Adipose tissue (tissue), 3 donors: ENCODE data around the gene SIGLEC11. TPM values are rescaled to one million over a fixed set of nuclear protein-coding genes. Genes with fewer than 3 reads are reported as not detected.

ENCODE experiments used
- H3K27ac ChIP-seq: one replicate; pipeline ENCODE4 v1.5.1; 2013; ENCODE audit warnings: low read depth, low read length
- WGBS, 3 donors: extraction: QIAGEN DNeasy Blood & Tissue Kit; methylation state at CpG; one replicate each; pipeline ENCODE4 v1.1.7; 2013; 5-methylcytosine and 5-hydroxymethylcytosine counted together
- polyA plus RNA-seq, 3 donors: library from polyadenylated mRNA; stranded (reverse); fragments of 200-250 nt; gene quantifications; one replicate each; pipeline ENCODE4 v1.2.3, GENCODE V29; 2013
- donor health status: healthy with polysubstance abuse.
- donor health status: Bipolar disorder and iron deficiency.
- donor health status: healthy.

SIGLEC11 gene
- polyA plus RNA-seq, 3 donors = 0.35 to 3.2 (median 1.9) TPM

- no peak overlapping the region for H3K27ac ChIP-seq
- 63 to 79% (median 68%) methylated on average over 21 of the region's 21 CpGs for WGBS, 3 donors
Measured at GRCh38 chr19:49916839-49917733, 43.9 kb downstream of the SIGLEC11 start.

DNA sequence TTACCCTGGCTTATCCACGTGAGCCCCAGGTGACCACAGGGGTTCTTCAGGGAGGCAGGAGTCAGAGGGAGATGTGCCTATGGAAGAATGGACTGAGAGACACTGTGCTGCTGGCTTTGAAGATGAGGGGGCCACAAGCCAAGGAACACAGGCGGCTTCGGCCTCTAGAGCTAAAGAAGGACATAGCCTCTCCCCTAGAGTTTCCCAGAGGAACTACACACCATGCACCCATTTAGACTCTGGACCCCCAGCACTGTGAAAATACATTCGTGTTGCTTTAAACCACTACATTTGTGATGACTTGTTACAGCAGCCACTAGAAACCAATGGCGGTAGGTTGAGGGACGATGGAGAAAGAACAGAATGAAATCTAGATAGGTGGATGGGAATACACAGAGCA, 45.7 kb downstream of the SIGLEC11 start:
- no peak overlapping the region for H3K27ac ChIP-seq
- 96 to 98% (median 98%) methylated on average over 6 of the region's 6 CpGs for WGBS, 3 donors

DNA sequence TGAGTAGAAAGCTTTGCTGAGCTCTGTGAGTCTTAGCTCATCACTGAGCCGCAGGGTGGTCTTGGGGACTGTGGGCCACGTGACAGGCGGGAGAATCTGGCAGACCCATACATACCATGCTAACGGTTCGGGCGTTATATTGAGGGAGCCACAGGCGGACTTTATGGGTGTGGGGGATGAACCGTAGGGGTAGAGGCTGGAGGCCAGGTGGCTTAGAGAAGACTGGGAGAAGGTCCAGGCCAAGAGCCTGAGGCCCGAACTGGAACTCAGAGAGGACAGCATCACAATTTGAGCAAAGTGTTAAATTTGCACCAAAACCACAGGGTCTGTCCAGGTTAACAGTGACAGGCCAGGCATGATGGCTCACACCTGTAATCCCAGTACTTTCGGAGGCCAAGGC, 47.3 kb downstream of the SIGLEC11 start:
- WGBS, 3 donors = 88 to 94% (median 90%) methylated on average over 10 of the region's 10 CpGs
- no peak overlapping the region for H3K27ac ChIP-seq

- H3K27ac ChIP-seq = no peak overlapping the region
Measured at GRCh38 chr19:49912965-49913685, 47.8 kb downstream of the SIGLEC11 start.

DNA sequence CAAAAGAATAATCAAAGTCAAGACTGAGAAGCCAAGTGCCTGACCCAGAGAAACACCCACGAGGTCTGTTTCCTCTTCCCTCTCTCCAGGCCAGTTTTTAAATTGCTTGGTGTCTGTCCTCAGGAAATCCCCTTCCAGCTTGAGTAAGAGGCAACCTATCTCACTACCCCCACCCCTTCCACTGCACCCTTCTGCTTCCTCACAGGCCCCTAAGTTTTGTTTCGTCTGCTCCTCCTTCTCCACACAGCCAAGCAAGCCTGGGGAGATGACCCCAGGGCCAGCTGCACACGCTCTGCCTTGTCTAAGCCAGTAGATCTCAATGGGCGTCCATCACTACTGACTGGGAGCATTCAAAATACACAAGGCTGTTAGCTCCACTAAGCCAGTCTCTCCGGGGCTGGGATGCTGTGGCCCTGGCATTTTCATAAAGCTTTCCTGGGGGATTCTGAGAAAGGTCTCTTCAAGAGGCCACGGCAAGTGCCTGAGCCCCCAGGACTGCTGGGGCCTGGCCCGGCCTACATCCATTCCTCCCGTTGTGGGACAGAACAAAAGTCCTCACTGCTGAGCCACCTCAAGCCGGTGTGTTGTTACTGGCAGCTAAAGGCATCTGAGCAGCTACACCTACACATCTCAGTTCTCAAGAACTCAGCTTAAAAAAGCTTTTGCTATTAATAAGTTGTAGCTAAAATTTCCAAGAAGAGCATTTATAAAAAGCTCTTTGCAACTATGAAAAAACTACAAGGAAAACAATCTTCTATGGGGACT, 49.4 kb downstream of the SIGLEC11 start:
- WGBS, 3 donors = 48 to 69% (median 50%) methylated on average over 9 of the region's 9 CpGs

More at GRCh38 chr19:49912965-49913685, 47.8 kb downstream of the SIGLEC11 start:
- WGBS, 3 donors = 79 to 86% (median 81%) methylated on average over 21 of the region's 21 CpGs

GRCh38 chr19:49910179-49910578, 50.8 kb downstream of the SIGLEC11 start:
- H3K27ac ChIP-seq = no peak overlapping the region
- WGBS, 3 donors = 93 to 96% (median 94%) methylated on average over 5 of the region's 5 CpGs

More for the DNA sequence above, 49.4 kb downstream of the SIGLEC11 start:
- H3K27ac ChIP-seq = no peak overlapping the region

- WGBS, 3 donors = 95 to 97% (median 96%) methylated on average over 35 to 37 of the region's 37 CpGs
- no peak overlapping the region for H3K27ac ChIP-seq
Measured at GRCh38 chr19:49908480-49909420, 52.2 kb downstream of the SIGLEC11 start.

DNA sequence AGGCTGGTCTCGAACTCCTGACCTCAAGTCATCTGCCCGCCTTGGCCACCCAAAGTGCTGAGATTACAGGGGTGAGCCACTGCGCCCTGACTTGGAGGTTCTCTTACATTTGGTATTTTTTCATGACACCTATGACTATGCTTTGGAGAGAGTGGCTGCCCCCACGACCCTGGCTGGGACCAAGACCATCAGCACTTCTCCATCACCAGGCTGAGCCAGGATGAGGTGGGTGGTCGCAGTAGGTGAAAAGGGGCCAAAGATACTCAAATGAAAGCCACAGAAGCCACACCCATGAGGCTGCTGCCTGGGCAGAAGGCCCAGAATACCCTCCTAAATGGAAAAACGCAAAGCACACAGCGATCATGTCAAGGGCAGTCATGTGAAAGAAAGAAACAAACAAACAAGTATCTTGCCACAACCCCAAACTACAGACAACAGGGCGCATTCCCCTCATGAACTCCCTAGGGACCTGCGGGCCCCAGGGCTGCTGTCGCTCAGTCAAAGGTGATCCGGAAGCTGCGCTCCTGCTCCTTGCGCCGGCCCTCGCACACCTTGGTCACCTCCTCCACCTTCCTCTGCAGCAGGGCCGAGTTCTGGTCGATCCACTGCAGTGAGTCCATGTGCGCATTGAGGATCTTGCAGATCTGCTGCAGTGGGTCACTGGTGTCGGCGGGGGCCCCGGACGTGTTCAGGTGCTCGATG, 53.1 kb downstream of the SIGLEC11 start:
- WGBS, 3 donors = 88 to 95% (median 94%) methylated on average over 23 of the region's 23 CpGs

DNA sequence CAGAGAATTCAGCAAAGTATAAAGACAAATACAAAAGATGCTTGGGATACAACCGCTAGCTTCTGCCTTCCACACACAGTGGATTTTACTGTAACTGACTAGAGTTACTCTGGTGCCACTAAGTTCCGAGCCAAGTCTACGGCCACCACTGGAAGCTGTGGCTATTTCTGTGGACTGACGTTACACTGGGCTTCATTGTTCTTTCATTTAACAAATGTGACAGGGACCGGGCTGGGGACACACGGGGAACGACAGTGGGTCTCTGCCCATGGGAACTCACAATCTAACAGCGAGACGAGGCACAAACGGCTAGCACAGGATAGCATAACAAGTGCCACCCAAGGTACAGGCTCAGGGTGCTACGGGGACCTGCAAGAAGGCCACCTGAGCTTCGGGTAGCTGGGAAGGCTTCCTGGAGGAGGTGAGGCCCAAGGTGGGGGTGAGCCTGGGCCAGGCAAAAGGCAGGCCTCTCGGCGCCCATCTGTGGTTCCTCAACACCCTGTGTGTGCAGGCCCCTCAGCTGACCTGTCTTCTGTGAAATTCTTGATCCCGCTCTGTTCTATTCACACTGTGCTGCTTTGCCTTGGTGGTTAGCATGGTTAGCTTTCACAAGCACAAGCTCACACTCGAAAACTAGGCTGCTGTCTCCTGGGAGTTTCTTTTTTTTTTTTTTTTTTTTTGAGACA, 54.0 kb downstream of the SIGLEC11 start:
- H3K27ac ChIP-seq = no peak overlapping the region
- WGBS, 3 donors = 90 to 94% (median 93%) methylated on average over 16 of the region's 16 CpGs

More for the DNA sequence above, 53.1 kb downstream of the SIGLEC11 start:
- no peak overlapping the region for H3K27ac ChIP-seq

DNA sequence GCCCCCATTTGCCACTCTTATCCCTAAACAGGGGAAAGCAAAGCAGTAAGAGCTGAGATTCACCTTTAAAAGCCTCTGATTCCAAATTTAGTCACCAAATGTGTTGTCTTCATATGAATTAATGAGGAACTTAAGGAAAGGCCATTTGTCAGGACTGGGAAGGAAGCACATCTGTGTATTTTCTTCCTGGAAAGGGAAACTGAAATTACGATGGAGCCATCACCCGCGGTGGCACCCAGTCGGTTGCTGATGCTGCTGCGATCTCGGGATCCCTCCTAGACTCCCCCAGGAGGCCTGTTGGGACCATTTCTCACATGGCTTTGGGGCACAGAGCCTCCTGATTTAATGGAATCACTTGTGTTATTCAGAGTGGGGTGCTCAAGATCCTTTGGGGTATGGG, 56.8 kb downstream of the SIGLEC11 start:
- 20 to 65% (median 38%) methylated on average over 6 of the region's 6 CpGs for WGBS, 3 donors
- H3K27ac ChIP-seq = no peak overlapping the region

Other genes with a start within 250 kb of the SIGLEC11 start
- gene TSKS, start 197.9 kb downstream of the SIGLEC11 start, polyA plus RNA-seq = 1 to 10 TPM in 2 of 3 donors, under 1 TPM in 1; 0.22 to 2.5 (median 1.1) TPM
- 10 to 100 TPM; 49.3 to 82.4 (median 75.9) TPM for gene AP2A1, start 194.2 kb downstream of the SIGLEC11 start, polyA plus RNA-seq
- 10 to 100 TPM; 19.3 to 21.8 (median 20.9) TPM for gene FUZ, start 147.9 kb downstream of the SIGLEC11 start, polyA plus RNA-seq
- 10 to 100 TPM; 21.8 to 38.8 (median 22.4) TPM for gene MED25, start 142.9 kb downstream of the SIGLEC11 start, polyA plus RNA-seq
- gene PTOV1, start 110.0 kb downstream of the SIGLEC11 start, polyA plus RNA-seq = 10 to 100 TPM; 69.1 to 76.8 (median 73.5) TPM
- 10 to 100 TPM; 29.7 to 50.9 (median 45.8) TPM for gene PNKP, start 93.6 kb downstream of the SIGLEC11 start, polyA plus RNA-seq
- 10 to 100 TPM; 21.6 to 43.5 (median 41.7) TPM for gene AKT1S1, start 83.8 kb downstream of the SIGLEC11 start, polyA plus RNA-seq
- gene TBC1D17, start 83.5 kb downstream of the SIGLEC11 start, polyA plus RNA-seq = 10 to 100 TPM; 35.7 to 46.6 (median 37.0) TPM
- gene IL4I1, start 64.3 kb downstream of the SIGLEC11 start, polyA plus RNA-seq = 1 to 10 TPM in 1 of 3 donors, under 1 TPM in 1, not detected in 1; 0.63 to 1.5 TPM
- gene ATF5, start 32.0 kb downstream of the SIGLEC11 start, polyA plus RNA-seq = 10 to 100 TPM; 37.0 to 77.0 (median 41.7) TPM
- gene NUP62, start 31.7 kb downstream of the SIGLEC11 start, polyA plus RNA-seq = 10 to 100 TPM; 15.0 to 22.3 (median 16.4) TPM
- gene VRK3, start 64.2 kb upstream of the SIGLEC11 start, polyA plus RNA-seq = 10 to 100 TPM; 20.0 to 25.9 (median 25.6) TPM
- gene ZNF473, start 64.8 kb upstream of the SIGLEC11 start, polyA plus RNA-seq = 1 to 10 TPM; 2.1 to 2.5 (median 2.4) TPM
- not detected for gene IZUMO2, start 202.1 kb upstream of the SIGLEC11 start, polyA plus RNA-seq
- gene MYH14, start 242.4 kb upstream of the SIGLEC11 start, polyA plus RNA-seq = 10 to 100 TPM; 20.6 to 42.6 (median 21.9) TPM